AG09319 (cell line): ENCODE results near the gene ADAMTSL2.

Source experiments
- DNase-seq: peaks from one replicate; pipeline ENCODE4 v3.0.0-alpha.2; 2010; ENCODE audit warnings: low read depth; ENCODE audit errors: extremely low read depth
- CTCF ChIP-seq: IDR thresholded peaks from 2 replicates; pipeline ENCODE4 v1.5.1; 2011; ENCODE audit warnings: low read depth, mild to moderate bottlenecking, inconsistent platforms, low read length, moderate library complexity

Gene ADAMTSL2

GRCh38 chr9:133590231-133590855, 55.8 kb downstream of the ADAMTSL2 start:
- DNase-seq: no peak
- no peak for TF ChIP-seq CTCF

GRCh38 chr9:133591116-133591910, 56.8 kb downstream of the ADAMTSL2 start:
- no peak for TF ChIP-seq CTCF
- DNase-seq: no peak

GRCh38 chr9:133591985-133592384, 57.5 kb downstream of the ADAMTSL2 start:
- no peak for DNase-seq
- TF ChIP-seq CTCF: no peak

GRCh38 chr9:133592731-133593409, 58.4 kb downstream of the ADAMTSL2 start:
- DNase-seq: no peak
- TF ChIP-seq CTCF: no peak; the same call in 1 of the 2 replicates

- TF ChIP-seq CTCF: no peak
- no peak for DNase-seq
Measured at GRCh38 chr9:133593587-133594253, 59.2 kb downstream of the ADAMTSL2 start.

GRCh38 chr9:133594310-133594709, 59.8 kb downstream of the ADAMTSL2 start:
- TF ChIP-seq CTCF: no peak
- no peak for DNase-seq
